DND-41 (cell line): ENCODE results near the gene WDTC1.

Experiments used
- CTCF ChIP-seq: IDR thresholded peaks from 2 replicates; pipeline ENCODE4 v1.5.1; 2012; ENCODE audit warnings: borderline replicate concordance, low read length, moderate library complexity, mild to moderate bottlenecking; ENCODE audit not compliant: poor library complexity, severe bottlenecking; ENCODE audit errors: extremely low read depth
- EZH2 ChIP-seq: IDR thresholded peaks from 3 replicates; pipeline ENCODE4 v1.6.1; 2012; ENCODE audit warnings: borderline replicate concordance, low read depth, mild to moderate bottlenecking, moderate library complexity, low read length, inconsistent platforms; ENCODE audit not compliant: severe bottlenecking

- TF ChIP-seq CTCF (peak; percentile 99), EZH2 (no peak)
These were observed 66.1 kb downstream of the WDTC1 start for GRCh38 chr1:27300341-27301051.
